Measurements from ENCODE around the gene STAB1. TPM values are rescaled to one million over a fixed set of nuclear protein-coding genes. Genes with fewer than 3 reads are reported as not detected.

The STAB1 gene
- polyA plus RNA-seq, 2 of the 4 experiments (the other 2 are of a cell fraction): not detected

DNA sequence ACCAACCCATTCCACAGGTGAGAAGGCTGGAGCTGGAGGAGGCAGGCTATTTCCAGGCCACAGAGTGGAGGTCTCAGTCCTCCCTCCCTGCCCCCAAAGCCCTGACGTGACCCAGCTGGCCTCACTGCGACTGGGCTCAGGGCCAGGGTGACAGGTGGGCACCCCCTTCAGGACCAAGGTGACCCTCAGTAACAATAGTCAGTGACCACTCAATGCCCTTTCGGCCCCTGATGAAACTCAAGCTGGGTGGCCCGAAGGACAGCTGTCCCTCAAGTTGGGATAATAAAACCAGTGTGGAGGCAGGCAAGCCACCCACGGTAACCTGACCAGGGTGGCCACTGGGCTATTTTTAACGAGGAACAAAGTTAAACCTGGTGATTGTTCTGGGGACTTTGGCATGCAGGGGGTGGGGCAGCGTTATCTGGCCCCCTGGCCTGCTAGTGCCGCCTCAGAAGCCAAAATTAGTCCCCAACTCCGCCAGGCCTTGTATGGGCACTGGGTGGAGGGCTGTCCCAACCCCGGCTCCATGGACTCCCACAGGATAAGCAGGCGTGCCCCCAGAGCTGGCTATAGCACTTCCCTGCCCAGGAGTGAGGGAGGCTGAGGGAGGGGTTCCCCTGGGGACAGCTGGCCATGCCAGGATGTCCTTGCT, 42.4 kb upstream of the STAB1 start:
- FAIRE-seq: no peak
- Histone ChIP-seq H3K9me3 (no peaks in the 10 kb centered on the region), H3K4me2 (no peak overlapping the region), H3K4me1 (peaks cover 26% of the 10 kb centered on the region), H3K27ac (peak overlapping the region in 1 of 2 experiments; percentile 48; a peak in 3 of 6 replicates), H3K4me3 (no peak overlapping the region)
- no peak for DNase-seq (ENCODE audit: low read depth in 1 of 2, low spot score in 1 of 2)
- ATAC-seq: no peak
- ChIA-PET CTCF (interaction anchor here (1.3 to 14.4 kb wide), 2 partner anchors 23 to 114 kb away, joined by 3 to 351 read pairs; no protein-coding TSS in a partner anchor), POLR2A (no interaction called here)
- 61% methylated on average over 6 of the region's 11 CpGs for WGBS (ENCODE audit: missing lambda C conversion rate)
- TF ChIP-seq MAFK (IDR thresholded peaks at IDR 0.05; ENCODE audit: partially characterized antibody): no peak
- TF ChIP-seq FOSB (CRISPR knock-in tag; IDR thresholded peaks at IDR 0.05): no peak
- TF ChIP-seq, protein P1, sequence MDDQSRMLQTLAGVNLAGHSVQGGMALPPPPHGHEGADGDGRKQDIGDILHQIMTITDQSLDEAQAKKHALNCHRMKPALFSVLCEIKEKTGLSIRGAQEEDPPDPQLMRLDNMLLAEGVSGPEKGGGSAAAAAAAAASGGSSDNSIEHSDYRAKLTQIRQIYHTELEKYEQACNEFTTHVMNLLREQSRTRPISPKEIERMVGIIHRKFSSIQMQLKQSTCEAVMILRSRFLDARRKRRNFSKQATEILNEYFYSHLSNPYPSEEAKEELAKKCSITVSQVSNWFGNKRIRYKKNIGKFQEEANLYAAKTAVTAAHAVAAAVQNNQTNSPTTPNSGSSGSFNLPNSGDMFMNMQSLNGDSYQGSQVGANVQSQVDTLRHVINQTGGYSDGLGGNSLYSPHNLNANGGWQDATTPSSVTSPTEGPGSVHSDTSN (IDR thresholded peaks at IDR 0.05): no peak
- no peak for TF ChIP-seq CHD4 (IDR thresholded peaks at IDR 0.05; ENCODE audit: borderline replicate concordance)
- TF ChIP-seq, protein P2, sequence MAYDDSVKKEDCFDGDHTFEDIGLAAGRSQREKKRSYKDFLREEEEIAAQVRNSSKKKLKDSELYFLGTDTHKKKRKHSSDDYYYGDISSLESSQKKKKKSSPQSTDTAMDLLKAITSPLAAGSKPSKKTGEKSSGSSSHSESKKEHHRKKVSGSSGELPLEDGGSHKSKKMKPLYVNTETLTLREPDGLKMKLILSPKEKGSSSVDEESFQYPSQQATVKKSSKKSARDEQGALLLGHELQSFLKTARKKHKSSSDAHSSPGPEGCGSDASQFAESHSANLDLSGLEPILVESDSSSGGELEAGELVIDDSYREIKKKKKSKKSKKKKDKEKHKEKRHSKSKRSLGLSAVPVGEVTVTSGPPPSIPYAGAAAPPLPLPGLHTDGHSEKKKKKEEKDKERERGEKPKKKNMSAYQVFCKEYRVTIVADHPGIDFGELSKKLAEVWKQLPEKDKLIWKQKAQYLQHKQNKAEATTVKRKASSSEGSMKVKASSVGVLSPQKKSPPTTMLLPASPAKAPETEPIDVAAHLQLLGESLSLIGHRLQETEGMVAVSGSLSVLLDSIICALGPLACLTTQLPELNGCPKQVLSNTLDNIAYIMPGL (CRISPR knock-in tag; IDR thresholded peaks at IDR 0.05; ENCODE audit: borderline replicate concordance): no peak
- TF ChIP-seq, protein P3, sequence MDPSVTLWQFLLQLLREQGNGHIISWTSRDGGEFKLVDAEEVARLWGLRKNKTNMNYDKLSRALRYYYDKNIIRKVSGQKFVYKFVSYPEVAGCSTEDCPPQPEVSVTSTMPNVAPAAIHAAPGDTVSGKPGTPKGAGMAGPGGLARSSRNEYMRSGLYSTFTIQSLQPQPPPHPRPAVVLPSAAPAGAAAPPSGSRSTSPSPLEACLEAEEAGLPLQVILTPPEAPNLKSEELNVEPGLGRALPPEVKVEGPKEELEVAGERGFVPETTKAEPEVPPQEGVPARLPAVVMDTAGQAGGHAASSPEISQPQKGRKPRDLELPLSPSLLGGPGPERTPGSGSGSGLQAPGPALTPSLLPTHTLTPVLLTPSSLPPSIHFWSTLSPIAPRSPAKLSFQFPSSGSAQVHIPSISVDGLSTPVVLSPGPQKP (IDR thresholded peaks at IDR 0.05; ENCODE audit: low read depth, low read length): no peak
- no peak for TF ChIP-seq FOXS1 (CRISPR knock-in tag; IDR thresholded peaks at IDR 0.05)
- TF ChIP-seq ZC3H11A (IDR thresholded peaks at IDR 0.05): no peak
- TF ChIP-seq RARB (CRISPR knock-in tag; IDR thresholded peaks at IDR 0.05): no peak
- no peak for TF ChIP-seq CHD2 (IDR thresholded peaks at IDR 0.05; ENCODE audit: low read length, partially characterized antibody)
- TF ChIP-seq RFX5 (IDR thresholded peaks at IDR 0.05): no peak
- TF ChIP-seq ZFP36 (IDR thresholded peaks at IDR 0.05; ENCODE audit: borderline replicate concordance, partially characterized antibody): no peak
- no peak for TF ChIP-seq RAD21 (conservative IDR thresholded peaks at IDR 0.05 in 1 of 2, IDR thresholded peaks at IDR 0.05 in 1 of 2)
- TF ChIP-seq HDAC2 (IDR thresholded peaks at IDR 0.05): no peak
- no peak for TF ChIP-seq KDM1A (IDR thresholded peaks at IDR 0.05; ENCODE audit: low read depth)

DNA sequence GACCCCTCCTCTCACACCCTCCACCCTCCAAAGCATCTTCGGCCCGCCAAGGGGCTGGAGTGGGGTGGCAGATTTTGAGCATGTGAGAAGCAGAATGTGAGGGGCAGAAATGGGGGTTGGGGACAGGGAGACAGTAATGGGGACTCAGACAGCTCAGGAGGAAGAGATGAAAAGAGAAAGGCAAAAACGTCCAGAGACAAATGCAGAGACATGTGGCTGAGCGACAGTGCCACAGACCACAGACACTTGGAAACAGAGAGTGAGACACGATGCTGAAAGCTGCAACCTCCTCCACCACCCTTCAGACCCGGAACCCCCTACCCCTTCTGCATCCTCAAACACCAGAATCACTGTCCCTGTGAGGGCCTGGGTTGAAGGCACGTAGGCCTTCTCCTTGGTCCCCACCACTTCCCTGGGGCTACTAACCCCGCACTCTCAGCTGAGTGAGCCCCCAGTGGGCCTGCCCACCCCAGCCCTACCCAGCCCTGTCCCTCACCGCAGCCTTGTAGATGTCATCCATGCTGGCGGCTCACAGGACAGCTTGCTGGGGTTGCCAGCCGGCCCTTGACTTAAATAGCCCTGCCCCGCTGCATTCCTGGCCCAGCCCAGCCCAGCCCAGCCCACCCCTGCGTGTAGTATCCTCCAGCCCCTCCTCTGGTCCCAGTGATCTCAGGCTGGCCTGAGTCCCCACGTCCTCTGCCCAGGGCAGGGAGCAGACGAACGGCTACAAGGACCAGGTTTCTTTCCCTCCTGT, 41.5 kb upstream of the STAB1 start, which contains the start of gene TNNC1:
TNNC1 (minus strand) TSS at position 546 of the 754 bp plus-strand sequence; CDS start at position 520, 26 bp downstream.
- H3K4me1 ChIP-seq: peaks cover 26% of the 10 kb centered on the region
- ATAC-seq (no peak), DNase-seq (ENCODE audit: low read depth in 1 of 2, low spot score in 1 of 2) (no peak), FAIRE-seq (no peak)
- WGBS (ENCODE audit: missing lambda C conversion rate): 73% methylated on average over 6 of the region's 16 CpGs
- peak within 1 kb of the TSS; percentile 84 to 99 for H3K27ac ChIP-seq
- ChIA-PET POLR2A (no interaction called here), CTCF (interaction anchor here (0.9 to 14.4 kb wide), 3 partner anchors 8 to 114 kb away, joined by 3 to 351 read pairs (median 3); no protein-coding TSS in a partner anchor)
- H3K4me3 ChIP-seq: peak within 1 kb of the TSS; percentile 66
- H3K4me2 ChIP-seq: peak within 1 kb of the TSS; percentile 92
- H3K9me3 ChIP-seq: no peaks in the 10 kb centered on the region
- TF ChIP-seq, protein P3 (IDR thresholded peaks at IDR 0.05; ENCODE audit: low read depth, low read length): no peak
- TF ChIP-seq POLR2A (IDR thresholded peaks at IDR 0.05; ENCODE audit: low read length): no peak
- TF ChIP-seq, protein P4, sequence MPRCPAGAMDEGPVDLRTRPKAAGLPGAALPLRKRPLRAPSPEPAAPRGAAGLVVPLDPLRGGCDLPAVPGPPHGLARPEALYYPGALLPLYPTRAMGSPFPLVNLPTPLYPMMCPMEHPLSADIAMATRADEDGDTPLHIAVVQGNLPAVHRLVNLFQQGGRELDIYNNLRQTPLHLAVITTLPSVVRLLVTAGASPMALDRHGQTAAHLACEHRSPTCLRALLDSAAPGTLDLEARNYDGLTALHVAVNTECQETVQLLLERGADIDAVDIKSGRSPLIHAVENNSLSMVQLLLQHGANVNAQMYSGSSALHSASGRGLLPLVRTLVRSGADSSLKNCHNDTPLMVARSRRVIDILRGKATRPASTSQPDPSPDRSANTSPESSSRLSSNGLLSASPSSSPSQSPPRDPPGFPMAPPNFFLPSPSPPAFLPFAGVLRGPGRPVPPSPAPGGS (IDR thresholded peaks at IDR 0.05): no peak
- no peak for TF ChIP-seq FOXS1 (CRISPR knock-in tag; IDR thresholded peaks at IDR 0.05)
- TF ChIP-seq CBX8 (IDR thresholded peaks at IDR 0.05): no peak
- no peak for TF ChIP-seq NPAS2 (CRISPR knock-in tag; IDR thresholded peaks at IDR 0.05; ENCODE audit: borderline replicate concordance)
- no peak for TF ChIP-seq POLR2AphosphoS2 (conservative IDR thresholded peaks at IDR 0.05; ENCODE audit: low read length)
- TF ChIP-seq, protein P1 (IDR thresholded peaks at IDR 0.05): no peak
- no peak for TF ChIP-seq NFE2L2 (conservative IDR thresholded peaks at IDR 0.05; ENCODE audit: low read length)
- no peak for TF ChIP-seq HDAC2 (IDR thresholded peaks at IDR 0.05)
- TF ChIP-seq JUN (IDR thresholded peaks at IDR 0.05): no peak
- no peak for TF ChIP-seq ESRRA (IDR thresholded peaks at IDR 0.05; ENCODE audit: borderline replicate concordance, low read length)
- no peak for TF ChIP-seq CBX2 (IDR thresholded peaks at IDR 0.05; ENCODE audit: borderline replicate concordance, low read depth)
- TF ChIP-seq CEBPB (IDR thresholded peaks at IDR 0.05): no peak
- TF ChIP-seq RNF2 (IDR thresholded peaks at IDR 0.05; ENCODE audit: borderline replicate concordance, low read depth): no peak
